Tibial artery (tissue), 4 donors: ENCODE results near the gene UGT1A9.

Experiments used
- DNase-seq, 2 donors: peaks; one replicate each; pipeline ENCODE4 v3.0.0-alpha.2; 2019
- H3K27ac ChIP-seq, 2 donors: fragments of 200-600 bp; sonication (generic) in 1 of 2; 1 replicate in 1 of 2; 2 replicates in 1 of 2; pipeline ENCODE4 v1.5.1; 2018 to 2019; ENCODE audit warnings: mild to moderate bottlenecking in 1 of 2
- H3K27me3 ChIP-seq, 2 donors: fragments of 200-600 bp; sonication (generic) in 1 of 2; one replicate each; pipeline versions ENCODE4 v1.5.1 to v1.6.0; 2016 to 2019
- H3K36me3 ChIP-seq, 3 donors: fragments of 200-600 bp; sonication (generic) in 2 of 3; one replicate each; pipeline ENCODE4 v1.5.1; 2016 to 2019; ENCODE audit warnings: mild to moderate bottlenecking in 2 of 3
- H3K4me1 ChIP-seq, 4 donors: fragments of 200-600 bp; sonication (generic) in 2 of 4; 1 replicate in 3 of 4; 2 replicates in 1 of 4; pipeline ENCODE4 v1.5.1; 2016 to 2019
- H3K4me3 ChIP-seq, 2 donors: fragments of 200-600 bp; sonication (generic) in 1 of 2; 1 replicate in 1 of 2; 2 replicates in 1 of 2; pipeline ENCODE4 v1.5.1; 2018 to 2019; ENCODE audit warnings: mild to moderate bottlenecking in 2 of 2
- H3K9me3 ChIP-seq, 3 donors: fragments of 200-600 bp; sonication (generic) in 1 of 3; one replicate each; pipeline ENCODE4 v1.5.1; 2016 to 2019
- intact Hi-C: fragments of 100-400 bp; cut with DNase I; formaldehyde crosslinking; loops from one replicate; pipeline ENCODE4 v1.15.0; 2023; ENCODE audit warnings: low total_unique reads
- TF ChIP-seq, protein P1 (sequence below), 2 experiments: fragments of 200-600 bp in 1 of 2; fragments of 450-650 bp in 1 of 2; IDR thresholded peaks; one replicate each; pipeline ENCODE4 v1.5.1; 2017 to 2019; ENCODE audit warnings: antibody characterized with exemption in 2 of 2, mild to moderate bottlenecking in 1 of 2, moderate library complexity in 1 of 2

UGT1A9 gene

DNA sequence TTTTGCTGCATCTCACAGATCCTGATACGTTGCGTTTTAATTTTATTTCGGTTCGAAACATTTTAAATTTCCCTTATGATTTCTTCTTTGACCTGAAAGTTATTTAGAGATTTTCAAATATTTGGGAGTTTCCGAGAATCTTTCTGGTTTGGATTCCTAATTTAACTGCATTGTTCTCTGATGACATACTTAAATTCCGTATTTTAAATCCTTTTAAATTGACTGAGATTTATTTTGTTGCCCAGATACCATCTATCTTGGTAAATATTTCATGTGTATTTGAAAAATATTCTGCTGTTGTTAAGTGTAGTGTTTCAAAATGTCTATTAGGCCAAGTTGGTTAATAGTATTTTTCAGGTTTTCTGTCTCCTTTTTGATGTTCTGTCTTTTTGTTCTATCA lies 144.2 kb downstream of the UGT1A9 start:
- Histone ChIP-seq H3K36me3 (no peaks in the 10 kb centered on the region), H3K9me3 (peaks cover 0 to 4% (median 0%) of the 10 kb centered on the region in 3 donors), H3K27me3 (peaks cover 0 to 3% of the 10 kb centered on the region in 2 donors), H3K4me3 (no peak overlapping the region), H3K27ac (no peak overlapping the region), H3K4me1 (no peaks in the 10 kb centered on the region)
- no peak for DNase-seq
- TF ChIP-seq, protein P1, sequence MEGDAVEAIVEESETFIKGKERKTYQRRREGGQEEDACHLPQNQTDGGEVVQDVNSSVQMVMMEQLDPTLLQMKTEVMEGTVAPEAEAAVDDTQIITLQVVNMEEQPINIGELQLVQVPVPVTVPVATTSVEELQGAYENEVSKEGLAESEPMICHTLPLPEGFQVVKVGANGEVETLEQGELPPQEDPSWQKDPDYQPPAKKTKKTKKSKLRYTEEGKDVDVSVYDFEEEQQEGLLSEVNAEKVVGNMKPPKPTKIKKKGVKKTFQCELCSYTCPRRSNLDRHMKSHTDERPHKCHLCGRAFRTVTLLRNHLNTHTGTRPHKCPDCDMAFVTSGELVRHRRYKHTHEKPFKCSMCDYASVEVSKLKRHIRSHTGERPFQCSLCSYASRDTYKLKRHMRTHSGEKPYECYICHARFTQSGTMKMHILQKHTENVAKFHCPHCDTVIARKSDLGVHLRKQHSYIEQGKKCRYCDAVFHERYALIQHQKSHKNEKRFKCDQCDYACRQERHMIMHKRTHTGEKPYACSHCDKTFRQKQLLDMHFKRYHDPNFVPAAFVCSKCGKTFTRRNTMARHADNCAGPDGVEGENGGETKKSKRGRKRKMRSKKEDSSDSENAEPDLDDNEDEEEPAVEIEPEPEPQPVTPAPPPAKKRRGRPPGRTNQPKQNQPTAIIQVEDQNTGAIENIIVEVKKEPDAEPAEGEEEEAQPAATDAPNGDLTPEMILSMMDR (IDR thresholded peaks at IDR 0.05), result no peak
- intact Hi-C loops, result no loop called here

DNA sequence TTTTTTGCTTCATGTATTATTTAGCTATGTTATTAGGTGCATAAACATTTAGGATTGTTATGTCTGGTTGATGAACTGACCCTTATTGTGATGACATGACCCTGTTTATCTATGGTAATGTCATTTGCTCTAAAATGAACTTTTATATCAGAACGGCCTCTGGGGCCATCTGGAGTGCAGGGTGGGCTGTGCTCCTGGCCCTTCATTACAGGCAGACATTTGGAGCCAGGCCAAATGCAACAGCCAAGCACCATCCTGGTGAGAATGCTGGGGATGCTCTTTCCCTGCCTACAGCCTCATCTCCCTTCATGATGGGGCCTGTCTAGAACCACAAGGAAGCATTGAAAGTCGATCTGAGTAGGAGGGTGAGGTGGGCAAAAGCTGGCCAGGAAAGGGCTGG lies 144.6 kb downstream of the UGT1A9 start:
- TF ChIP-seq, protein P1 (IDR thresholded peaks at IDR 0.05), result no peak
- Histone ChIP-seq H3K4me1 (no peaks in the 10 kb centered on the region), H3K4me3 (no peak overlapping the region), H3K27me3 (peaks cover 0 to 1% of the 10 kb centered on the region in 2 donors), H3K27ac (no peak overlapping the region), H3K9me3 (peaks cover 0 to 4% (median 0%) of the 10 kb centered on the region in 3 donors), H3K36me3 (no peaks in the 10 kb centered on the region)
- no peak for DNase-seq
- intact Hi-C loops, result no loop called here

DNA sequence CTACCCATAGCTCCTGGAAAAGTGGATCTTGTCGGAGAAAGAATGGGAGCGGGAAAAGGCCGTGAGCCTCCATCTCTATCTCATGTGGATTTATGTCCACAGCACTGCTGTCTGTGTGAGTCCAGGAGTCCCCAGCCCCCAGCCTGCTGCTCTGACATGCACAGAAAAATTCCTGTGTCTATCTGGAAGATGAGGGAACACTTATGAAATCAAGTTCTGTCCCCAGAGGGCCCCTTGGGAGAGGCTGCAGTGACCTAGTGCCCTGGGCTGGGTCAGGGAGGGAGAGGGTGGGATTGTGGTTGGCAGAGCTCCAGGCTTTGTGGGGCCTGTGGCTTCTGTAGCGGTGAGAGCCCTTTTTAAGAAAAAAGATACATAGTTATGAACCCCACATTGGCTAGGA lies 145.1 kb downstream of the UGT1A9 start:
- TF ChIP-seq, protein P1 (IDR thresholded peaks at IDR 0.05), result no peak
- no peaks in the 10 kb centered on the region for H3K36me3 ChIP-seq
- peaks cover 0 to 4% (median 0%) of the 10 kb centered on the region in 3 donors for H3K9me3 ChIP-seq
- DNase-seq, result peak; percentile 7 to 24
- H3K4me3 ChIP-seq, result no peak overlapping the region
- H3K4me1 ChIP-seq, result no peaks in the 10 kb centered on the region
- H3K27me3 ChIP-seq, result no peaks in the 10 kb centered on the region
- H3K27ac ChIP-seq, result no peak overlapping the region
- intact Hi-C loops, result no loop called here

- DNase-seq, result peak; percentile 14 to 34
- no peaks in the 10 kb centered on the region for H3K36me3 ChIP-seq
- no peaks in the 10 kb centered on the region for H3K4me1 ChIP-seq
- H3K4me3 ChIP-seq, result no peak overlapping the region
- no peak overlapping the region for H3K27ac ChIP-seq
- H3K9me3 ChIP-seq, result peaks cover 0 to 4% (median 0%) of the 10 kb centered on the region in 3 donors
- no peaks in the 10 kb centered on the region for H3K27me3 ChIP-seq
- intact Hi-C loops, result no loop called here
- TF ChIP-seq, protein P1 (IDR thresholded peaks at IDR 0.05), result no peak
These were observed 145.7 kb downstream of the UGT1A9 start for GRCh38 chr2:233817361-233817911.

DNA sequence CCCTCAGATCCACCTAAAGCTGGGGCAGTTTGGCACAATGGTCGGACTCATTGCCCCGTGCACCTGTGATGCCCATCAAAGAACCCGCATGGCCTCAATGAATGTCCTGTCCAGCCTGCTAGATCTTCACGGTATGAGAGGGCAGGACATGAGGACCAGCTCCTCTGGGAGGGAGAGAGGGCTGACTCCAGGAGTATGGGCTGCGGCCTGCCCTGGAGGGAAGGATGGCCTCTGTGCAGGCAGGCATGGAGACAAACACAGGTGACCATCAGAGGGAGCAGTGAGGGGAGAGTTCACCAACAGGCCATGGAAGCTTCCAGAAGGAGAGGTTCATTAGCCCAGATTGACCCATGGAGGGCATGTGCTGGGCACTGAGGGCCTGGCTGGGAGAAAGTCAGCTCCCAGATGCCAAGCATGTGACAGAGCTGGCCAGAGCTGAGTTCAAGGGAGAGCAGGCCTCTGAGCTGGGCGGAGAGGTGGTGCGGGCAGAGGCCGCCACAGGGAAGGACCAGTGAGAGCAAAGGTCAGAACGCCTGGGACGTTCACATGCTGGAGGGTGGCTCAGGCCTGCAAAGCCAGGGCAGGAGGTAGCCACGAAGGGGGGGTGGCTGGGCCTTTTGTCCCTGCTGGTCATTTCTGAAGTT lies 146.4 kb downstream of the UGT1A9 start:
- H3K4me3 ChIP-seq, result no peak overlapping the region
- TF ChIP-seq, protein P1 (IDR thresholded peaks at IDR 0.05), result no peak
- H3K27ac ChIP-seq, result no peak overlapping the region
- DNase-seq, result peak; percentile 16 to 50
- intact Hi-C loops, result no loop called here
- peaks cover 0 to 4% (median 0%) of the 10 kb centered on the region in 3 donors for H3K9me3 ChIP-seq
- no peaks in the 10 kb centered on the region for H3K27me3 ChIP-seq
- no peaks in the 10 kb centered on the region for H3K36me3 ChIP-seq
- no peaks in the 10 kb centered on the region for H3K4me1 ChIP-seq
